ENCODE results near the gene ARHGAP26. TPM values are rescaled to one million over a fixed set of nuclear protein-coding genes. Genes with fewer than 3 reads are reported as not detected.

ARHGAP26 gene
- polyA plus RNA-seq, 4 donors = 7.6 to 31.7 (median 11.5) TPM

GRCh38 chr5:143077453-143078103 is 307.4 kb downstream of the ARHGAP26 start:
- Histone ChIP-seq H3K27me3 (ENCODE audit: control insufficient read depth in 3 of 3, insufficient read depth in 3 of 3, low read length in 3 of 3) (no peaks in the 10 kb centered on the region), H3K27ac (ENCODE audit: low read depth in 1 of 3, low read length in 2 of 3) (no peak overlapping the region), H3K36me3 (ENCODE audit: control insufficient read depth in 3 of 3, insufficient read depth in 2 of 3, low read depth in 1 of 3, low read length in 3 of 3) (peaks cover 0 to 6% (median 0%) of the 10 kb centered on the region in 3 donors), H3K4me3 (ENCODE audit: low read depth in 1 of 3, low read length in 3 of 3) (no peak overlapping the region), H3K4me1 (ENCODE audit: control insufficient read depth in 3 of 3, insufficient read depth in 2 of 3, low read depth in 1 of 3, low read length in 2 of 3) (peaks cover 0 to 7% (median 0%) of the 10 kb centered on the region in 3 donors), H3K9me3 (ENCODE audit: control insufficient read depth in 2 of 2, insufficient read depth in 1 of 2, low read depth in 1 of 2, low read length in 1 of 2) (no peaks in the 10 kb centered on the region)
- DNase-seq (no peak), FAIRE-seq (no peak)
- 91 to 94% (median 93%) methylated on average over 6 of the region's 6 CpGs for WGBS, 3 donors

GRCh38 chr5:143078313-143078712 is 308.1 kb downstream of the ARHGAP26 start:
- DNase-seq = no peak
- H3K27ac ChIP-seq (ENCODE audit: low read depth in 1 of 3, low read length in 2 of 3) = no peak overlapping the region
- FAIRE-seq = no peak
- H3K36me3 ChIP-seq (ENCODE audit: control insufficient read depth in 3 of 3, insufficient read depth in 2 of 3, low read depth in 1 of 3, low read length in 3 of 3) = peaks cover 0 to 6% (median 0%) of the 10 kb centered on the region in 3 donors
- peaks cover 0 to 7% (median 0%) of the 10 kb centered on the region in 3 donors for H3K4me1 ChIP-seq (ENCODE audit: control insufficient read depth in 3 of 3, insufficient read depth in 2 of 3, low read depth in 1 of 3, low read length in 2 of 3)
- WGBS, 3 donors = 73 to 87% (median 78%) methylated on average over 5 of the region's 5 CpGs
- no peak overlapping the region for H3K4me3 ChIP-seq (ENCODE audit: low read depth in 1 of 3, low read length in 3 of 3)
- H3K27me3 ChIP-seq (ENCODE audit: control insufficient read depth in 3 of 3, insufficient read depth in 3 of 3, low read length in 3 of 3) = no peaks in the 10 kb centered on the region
- H3K9me3 ChIP-seq (ENCODE audit: control insufficient read depth in 2 of 2, insufficient read depth in 1 of 2, low read depth in 1 of 2, low read length in 1 of 2) = no peaks in the 10 kb centered on the region

- H3K36me3 ChIP-seq (ENCODE audit: control insufficient read depth in 3 of 3, insufficient read depth in 2 of 3, low read depth in 1 of 3, low read length in 3 of 3) = peaks cover 0 to 6% (median 0%) of the 10 kb centered on the region in 3 donors
- no peak for FAIRE-seq
- no peak for DNase-seq
- H3K4me1 ChIP-seq (ENCODE audit: control insufficient read depth in 3 of 3, insufficient read depth in 2 of 3, low read depth in 1 of 3, low read length in 2 of 3) = peaks cover 0 to 7% (median 0%) of the 10 kb centered on the region in 3 donors
- H3K27me3 ChIP-seq (ENCODE audit: control insufficient read depth in 3 of 3, insufficient read depth in 3 of 3, low read length in 3 of 3) = no peaks in the 10 kb centered on the region
- H3K9me3 ChIP-seq (ENCODE audit: control insufficient read depth in 2 of 2, insufficient read depth in 1 of 2, low read depth in 1 of 2, low read length in 1 of 2) = no peaks in the 10 kb centered on the region
- 94 to 96% (median 95%) methylated on average over 2 of the region's 2 CpGs for WGBS, 3 donors
- no peak overlapping the region for H3K27ac ChIP-seq (ENCODE audit: low read depth in 1 of 3, low read length in 2 of 3)
- H3K4me3 ChIP-seq (ENCODE audit: low read depth in 1 of 3, low read length in 3 of 3) = no peak overlapping the region
These were observed 308.8 kb downstream of the ARHGAP26 start for GRCh38 chr5:143078971-143079370.

GRCh38 chr5:143080407-143080806 is 310.2 kb downstream of the ARHGAP26 start:
- 89 to 97% (median 94%) methylated on average over 2 of the region's 2 CpGs for WGBS, 3 donors
- DNase-seq (peak in 1 of 2 donors; percentile 16), FAIRE-seq (no peak)
- H3K4me3 ChIP-seq (ENCODE audit: low read depth in 1 of 3, low read length in 3 of 3) = no peak overlapping the region
- no peak overlapping the region for H3K27ac ChIP-seq (ENCODE audit: low read depth in 1 of 3, low read length in 2 of 3)
- H3K27me3 ChIP-seq (ENCODE audit: control insufficient read depth in 3 of 3, insufficient read depth in 3 of 3, low read length in 3 of 3) = no peaks in the 10 kb centered on the region
- peaks cover 0 to 9% (median 0%) of the 10 kb centered on the region in 3 donors for H3K36me3 ChIP-seq (ENCODE audit: control insufficient read depth in 3 of 3, insufficient read depth in 2 of 3, low read depth in 1 of 3, low read length in 3 of 3)
- H3K9me3 ChIP-seq (ENCODE audit: control insufficient read depth in 2 of 2, insufficient read depth in 1 of 2, low read depth in 1 of 2, low read length in 1 of 2) = peaks cover 0 to 3% of the 10 kb centered on the region in 2 donors
- peaks cover 2 to 7% (median 3%) of the 10 kb centered on the region in 3 donors for H3K4me1 ChIP-seq (ENCODE audit: control insufficient read depth in 3 of 3, insufficient read depth in 2 of 3, low read depth in 1 of 3, low read length in 2 of 3)

- H3K4me3 ChIP-seq (ENCODE audit: low read depth in 1 of 3, low read length in 3 of 3) = no peak overlapping the region
- H3K9me3 ChIP-seq (ENCODE audit: control insufficient read depth in 2 of 2, insufficient read depth in 1 of 2, low read depth in 1 of 2, low read length in 1 of 2) = peaks cover 0 to 3% of the 10 kb centered on the region in 2 donors
- DNase-seq (no peak), FAIRE-seq (no peak)
- WGBS, 3 donors = 85 to 93% (median 93%) methylated on average over 1 of the region's 1 CpG
- peaks cover 2 to 7% (median 3%) of the 10 kb centered on the region in 3 donors for H3K4me1 ChIP-seq (ENCODE audit: control insufficient read depth in 3 of 3, insufficient read depth in 2 of 3, low read depth in 1 of 3, low read length in 2 of 3)
- no peaks in the 10 kb centered on the region for H3K27me3 ChIP-seq (ENCODE audit: control insufficient read depth in 3 of 3, insufficient read depth in 3 of 3, low read length in 3 of 3)
- no peak overlapping the region for H3K27ac ChIP-seq (ENCODE audit: low read depth in 1 of 3, low read length in 2 of 3)
- peaks cover 0 to 5% (median 0%) of the 10 kb centered on the region in 3 donors for H3K36me3 ChIP-seq (ENCODE audit: control insufficient read depth in 3 of 3, insufficient read depth in 2 of 3, low read depth in 1 of 3, low read length in 3 of 3)
These were observed 310.8 kb downstream of the ARHGAP26 start for GRCh38 chr5:143080982-143081381.

- H3K27me3 ChIP-seq (ENCODE audit: control insufficient read depth in 3 of 3, insufficient read depth in 3 of 3, low read length in 3 of 3) = no peaks in the 10 kb centered on the region
- peaks cover 2 to 3% (median 3%) of the 10 kb centered on the region in 3 donors for H3K4me1 ChIP-seq (ENCODE audit: control insufficient read depth in 3 of 3, insufficient read depth in 2 of 3, low read depth in 1 of 3, low read length in 2 of 3)
- 77 to 92% (median 88%) methylated on average over 9 of the region's 9 CpGs for WGBS, 3 donors
- H3K27ac ChIP-seq (ENCODE audit: low read depth in 1 of 3, low read length in 2 of 3) = no peak overlapping the region
- H3K36me3 ChIP-seq (ENCODE audit: control insufficient read depth in 3 of 3, insufficient read depth in 2 of 3, low read depth in 1 of 3, low read length in 3 of 3) = peaks cover 0 to 4% (median 0%) of the 10 kb centered on the region in 3 donors
- no peak for DNase-seq
- peaks cover 0 to 3% of the 10 kb centered on the region in 2 donors for H3K9me3 ChIP-seq (ENCODE audit: control insufficient read depth in 2 of 2, insufficient read depth in 1 of 2, low read depth in 1 of 2, low read length in 1 of 2)
- H3K4me3 ChIP-seq (ENCODE audit: low read depth in 1 of 3, low read length in 3 of 3) = no peak overlapping the region
- FAIRE-seq = no peak
These were observed 312.8 kb downstream of the ARHGAP26 start for GRCh38 chr5:143083006-143083405.

- 57 to 78% (median 76%) methylated on average over 9 of the region's 9 CpGs for WGBS, 3 donors
- DNase-seq = peak in 1 of 2 donors; percentile 49
These were observed 314.2 kb downstream of the ARHGAP26 start for GRCh38 chr5:143084407-143084806.

GRCh38 chr5:143085319-143085917 is 315.2 kb downstream of the ARHGAP26 start:
- 69 to 77% (median 69%) methylated on average over 6 of the region's 6 CpGs for WGBS, 3 donors
- H3K4me3 ChIP-seq (ENCODE audit: low read depth in 1 of 3, low read length in 3 of 3) = no peak overlapping the region
- DNase-seq (peak in 1 of 2 donors; percentile 60), FAIRE-seq (no peak)
- H3K27me3 ChIP-seq (ENCODE audit: control insufficient read depth in 3 of 3, insufficient read depth in 3 of 3, low read length in 3 of 3) = no peaks in the 10 kb centered on the region
- peaks cover 0 to 6% (median 0%) of the 10 kb centered on the region in 3 donors for H3K36me3 ChIP-seq (ENCODE audit: control insufficient read depth in 3 of 3, insufficient read depth in 2 of 3, low read depth in 1 of 3, low read length in 3 of 3)
- H3K4me1 ChIP-seq (ENCODE audit: control insufficient read depth in 3 of 3, insufficient read depth in 2 of 3, low read depth in 1 of 3, low read length in 2 of 3) = peaks cover 0 to 3% (median 2%) of the 10 kb centered on the region in 3 donors
- H3K27ac ChIP-seq (ENCODE audit: low read depth in 1 of 3, low read length in 2 of 3) = no peak overlapping the region
- H3K9me3 ChIP-seq (ENCODE audit: control insufficient read depth in 2 of 2, insufficient read depth in 1 of 2, low read depth in 1 of 2, low read length in 1 of 2) = peaks cover 0 to 3% of the 10 kb centered on the region in 2 donors

More at GRCh38 chr5:143084407-143084806, 314.2 kb downstream of the ARHGAP26 start:
- no peak overlapping the region for H3K27ac ChIP-seq (ENCODE audit: low read depth in 1 of 3, low read length in 2 of 3)
- peaks cover 0 to 4% (median 0%) of the 10 kb centered on the region in 3 donors for H3K36me3 ChIP-seq (ENCODE audit: control insufficient read depth in 3 of 3, insufficient read depth in 2 of 3, low read depth in 1 of 3, low read length in 3 of 3)
- FAIRE-seq = no peak
- H3K9me3 ChIP-seq (ENCODE audit: control insufficient read depth in 2 of 2, insufficient read depth in 1 of 2, low read depth in 1 of 2, low read length in 1 of 2) = peaks cover 0 to 3% of the 10 kb centered on the region in 2 donors
- H3K4me1 ChIP-seq (ENCODE audit: control insufficient read depth in 3 of 3, insufficient read depth in 2 of 3, low read depth in 1 of 3, low read length in 2 of 3) = peaks cover 0 to 3% (median 2%) of the 10 kb centered on the region in 3 donors
- no peaks in the 10 kb centered on the region for H3K27me3 ChIP-seq (ENCODE audit: control insufficient read depth in 3 of 3, insufficient read depth in 3 of 3, low read length in 3 of 3)
- H3K4me3 ChIP-seq (ENCODE audit: low read depth in 1 of 3, low read length in 3 of 3) = no peak overlapping the region
